ENCODE data around the gene MAIP1.
A peak's percentile ranks its signal among the peaks of the same experiment; 100 is the strongest.

The MAIP1 gene

GRCh38 chr2:199926806-199927205 lies 28.6 kb upstream of the MAIP1 start:
- Histone ChIP-seq H3K9me3 (ENCODE audit: control insufficient read depth, low read depth, low read length) (no peaks in the 10 kb centered on the region), H3K4me1 (ENCODE audit: control insufficient read depth, low read depth, low read length) (peaks cover 31% of the 10 kb centered on the region), H3K4me3 (ENCODE audit: low read length) (no peak overlapping the region), H3K27ac (ENCODE audit: low read length) (no peak overlapping the region), H3K36me3 (ENCODE audit: control insufficient read depth, low read depth, low read length) (peaks cover 27% of the 10 kb centered on the region), H3K27me3 (ENCODE audit: control insufficient read depth, insufficient read depth, low read length) (no peaks in the 10 kb centered on the region), H3K9ac (ENCODE audit: low read length) (no peak overlapping the region)

- Histone ChIP-seq H3K4me1 (ENCODE audit: control insufficient read depth, low read depth, low read length) (peaks cover 31% of the 10 kb centered on the region), H3K9ac (ENCODE audit: low read length) (no peak overlapping the region), H3K4me3 (ENCODE audit: low read length) (peak overlapping the region; percentile 25), H3K36me3 (ENCODE audit: control insufficient read depth, low read depth, low read length) (peaks cover 40% of the 10 kb centered on the region), H3K27ac (ENCODE audit: low read length) (no peak overlapping the region), H3K27me3 (ENCODE audit: control insufficient read depth, insufficient read depth, low read length) (no peaks in the 10 kb centered on the region), H3K9me3 (ENCODE audit: control insufficient read depth, low read depth, low read length) (no peaks in the 10 kb centered on the region)
Measured at GRCh38 chr2:199928226-199928625, 27.2 kb upstream of the MAIP1 start.

- Histone ChIP-seq H3K9me3 (ENCODE audit: control insufficient read depth, low read depth, low read length) (no peaks in the 10 kb centered on the region), H3K36me3 (ENCODE audit: control insufficient read depth, low read depth, low read length) (peaks cover 43% of the 10 kb centered on the region), H3K27ac (ENCODE audit: low read length) (no peak overlapping the region), H3K9ac (ENCODE audit: low read length) (no peak overlapping the region), H3K4me3 (ENCODE audit: low read length) (peak overlapping the region; percentile 25), H3K4me1 (ENCODE audit: control insufficient read depth, low read depth, low read length) (peaks cover 31% of the 10 kb centered on the region), H3K27me3 (ENCODE audit: control insufficient read depth, insufficient read depth, low read length) (no peaks in the 10 kb centered on the region)
Measured at GRCh38 chr2:199928626-199929025, 26.8 kb upstream of the MAIP1 start.

- Histone ChIP-seq H3K36me3 (ENCODE audit: control insufficient read depth, low read depth, low read length) (peaks cover 47% of the 10 kb centered on the region), H3K4me3 (ENCODE audit: low read length) (no peak overlapping the region), H3K9ac (ENCODE audit: low read length) (no peak overlapping the region), H3K9me3 (ENCODE audit: control insufficient read depth, low read depth, low read length) (no peaks in the 10 kb centered on the region), H3K27ac (ENCODE audit: low read length) (no peak overlapping the region), H3K27me3 (ENCODE audit: control insufficient read depth, insufficient read depth, low read length) (no peaks in the 10 kb centered on the region), H3K4me1 (ENCODE audit: control insufficient read depth, low read depth, low read length) (peaks cover 31% of the 10 kb centered on the region)
Measured at GRCh38 chr2:199929262-199929661, 26.1 kb upstream of the MAIP1 start.

GRCh38 chr2:199932312-199932855 lies 23.0 kb upstream of the MAIP1 start:
- Histone ChIP-seq H3K9me3 (ENCODE audit: control insufficient read depth, low read depth, low read length) (no peaks in the 10 kb centered on the region), H3K4me3 (ENCODE audit: low read length) (no peak overlapping the region), H3K36me3 (ENCODE audit: control insufficient read depth, low read depth, low read length) (peaks cover 49% of the 10 kb centered on the region), H3K4me1 (ENCODE audit: control insufficient read depth, low read depth, low read length) (peaks cover 18% of the 10 kb centered on the region), H3K9ac (ENCODE audit: low read length) (no peak overlapping the region), H3K27ac (ENCODE audit: low read length) (no peak overlapping the region), H3K27me3 (ENCODE audit: control insufficient read depth, insufficient read depth, low read length) (no peaks in the 10 kb centered on the region)

- no peak overlapping the region for H3K27ac ChIP-seq (ENCODE audit: low read length)
- H3K4me3 ChIP-seq (ENCODE audit: low read length) = no peak overlapping the region
- H3K9me3 ChIP-seq (ENCODE audit: control insufficient read depth, low read depth, low read length) = no peaks in the 10 kb centered on the region
- H3K36me3 ChIP-seq (ENCODE audit: control insufficient read depth, low read depth, low read length) = peaks cover 58% of the 10 kb centered on the region
- H3K4me1 ChIP-seq (ENCODE audit: control insufficient read depth, low read depth, low read length) = peaks cover 7% of the 10 kb centered on the region
- no peak overlapping the region for H3K9ac ChIP-seq (ENCODE audit: low read length)
- H3K27me3 ChIP-seq (ENCODE audit: control insufficient read depth, insufficient read depth, low read length) = no peaks in the 10 kb centered on the region
Measured at GRCh38 chr2:199933466-199933865, 21.9 kb upstream of the MAIP1 start.

- Histone ChIP-seq H3K4me1 (ENCODE audit: control insufficient read depth, low read depth, low read length) (no peaks in the 10 kb centered on the region), H3K36me3 (ENCODE audit: control insufficient read depth, low read depth, low read length) (peaks cover 58% of the 10 kb centered on the region), H3K9ac (ENCODE audit: low read length) (no peak overlapping the region), H3K4me3 (ENCODE audit: low read length) (no peak overlapping the region), H3K27ac (ENCODE audit: low read length) (no peak overlapping the region), H3K27me3 (ENCODE audit: control insufficient read depth, insufficient read depth, low read length) (no peaks in the 10 kb centered on the region), H3K9me3 (ENCODE audit: control insufficient read depth, low read depth, low read length) (no peaks in the 10 kb centered on the region)
Measured at GRCh38 chr2:199936554-199936953, 18.8 kb upstream of the MAIP1 start.

GRCh38 chr2:199940373-199940772 lies 15.0 kb upstream of the MAIP1 start:
- no peak overlapping the region for H3K27ac ChIP-seq (ENCODE audit: low read length)
- peaks cover 58% of the 10 kb centered on the region for H3K36me3 ChIP-seq (ENCODE audit: control insufficient read depth, low read depth, low read length)
- no peaks in the 10 kb centered on the region for H3K9me3 ChIP-seq (ENCODE audit: control insufficient read depth, low read depth, low read length)
- H3K4me1 ChIP-seq (ENCODE audit: control insufficient read depth, low read depth, low read length) = no peaks in the 10 kb centered on the region
- H3K4me3 ChIP-seq (ENCODE audit: low read length) = no peak overlapping the region
- no peaks in the 10 kb centered on the region for H3K27me3 ChIP-seq (ENCODE audit: control insufficient read depth, insufficient read depth, low read length)
- H3K9ac ChIP-seq (ENCODE audit: low read length) = no peak overlapping the region

- Histone ChIP-seq H3K36me3 (ENCODE audit: control insufficient read depth, low read depth, low read length) (peaks cover 70% of the 10 kb centered on the region), H3K27ac (ENCODE audit: low read length) (no peak overlapping the region)
Measured at GRCh38 chr2:199943373-199943772, 12.0 kb upstream of the MAIP1 start.

GRCh38 chr2:199946196-199946595 lies 9.2 kb upstream of the MAIP1 start:
- H3K4me1 ChIP-seq (ENCODE audit: control insufficient read depth, low read depth, low read length) = no peaks in the 10 kb centered on the region
- no peaks in the 10 kb centered on the region for H3K27me3 ChIP-seq (ENCODE audit: control insufficient read depth, insufficient read depth, low read length)
- H3K36me3 ChIP-seq (ENCODE audit: control insufficient read depth, low read depth, low read length) = peaks cover 75% of the 10 kb centered on the region
- H3K9ac ChIP-seq (ENCODE audit: low read length) = no peak overlapping the region
- H3K27ac ChIP-seq (ENCODE audit: low read length) = no peak overlapping the region
- no peaks in the 10 kb centered on the region for H3K9me3 ChIP-seq (ENCODE audit: control insufficient read depth, low read depth, low read length)
- no peak overlapping the region for H3K4me3 ChIP-seq (ENCODE audit: low read length)

More at GRCh38 chr2:199943373-199943772, 12.0 kb upstream of the MAIP1 start:
- Histone ChIP-seq H3K9me3 (ENCODE audit: control insufficient read depth, low read depth, low read length) (no peaks in the 10 kb centered on the region), H3K27me3 (ENCODE audit: control insufficient read depth, insufficient read depth, low read length) (no peaks in the 10 kb centered on the region), H3K9ac (ENCODE audit: low read length) (no peak overlapping the region), H3K4me3 (ENCODE audit: low read length) (no peak overlapping the region), H3K4me1 (ENCODE audit: control insufficient read depth, low read depth, low read length) (no peaks in the 10 kb centered on the region)

GRCh38 chr2:199946836-199947235 lies 8.5 kb upstream of the MAIP1 start:
- peaks cover 75% of the 10 kb centered on the region for H3K36me3 ChIP-seq (ENCODE audit: control insufficient read depth, low read depth, low read length)

GRCh38 chr2:199950396-199950795 lies 5.0 kb upstream of the MAIP1 start:
- Histone ChIP-seq H3K27me3 (ENCODE audit: control insufficient read depth, insufficient read depth, low read length) (no peaks in the 10 kb centered on the region), H3K36me3 (ENCODE audit: control insufficient read depth, low read depth, low read length) (peaks cover 57% of the 10 kb centered on the region)

More at GRCh38 chr2:199946836-199947235, 8.5 kb upstream of the MAIP1 start:
- H3K9me3 ChIP-seq (ENCODE audit: control insufficient read depth, low read depth, low read length) = no peaks in the 10 kb centered on the region
- H3K27me3 ChIP-seq (ENCODE audit: control insufficient read depth, insufficient read depth, low read length) = no peaks in the 10 kb centered on the region
- no peak overlapping the region for H3K27ac ChIP-seq (ENCODE audit: low read length)
- H3K4me3 ChIP-seq (ENCODE audit: low read length) = no peak overlapping the region
- no peak overlapping the region for H3K9ac ChIP-seq (ENCODE audit: low read length)
- H3K4me1 ChIP-seq (ENCODE audit: control insufficient read depth, low read depth, low read length) = no peaks in the 10 kb centered on the region

More at GRCh38 chr2:199950396-199950795, 5.0 kb upstream of the MAIP1 start:
- Histone ChIP-seq H3K9ac (ENCODE audit: low read length) (no peak overlapping the region), H3K27ac (ENCODE audit: low read length) (no peak overlapping the region), H3K4me3 (ENCODE audit: low read length) (no peak overlapping the region), H3K4me1 (ENCODE audit: control insufficient read depth, low read depth, low read length) (peaks cover 4% of the 10 kb centered on the region), H3K9me3 (ENCODE audit: control insufficient read depth, low read depth, low read length) (no peaks in the 10 kb centered on the region)
